IPS-NIHi7 (cell line): ENCODE measurements around the gene DDX41.
A peak's percentile ranks its signal among the peaks of the same experiment; 100 is the strongest.

Experiments used
- DNase-seq: peaks from one replicate; pipeline ENCODE4 v3.0.0; 2012; ENCODE audit warnings: mixed read lengths; ENCODE audit errors: extremely low spot score

DDX41 gene

DNA sequence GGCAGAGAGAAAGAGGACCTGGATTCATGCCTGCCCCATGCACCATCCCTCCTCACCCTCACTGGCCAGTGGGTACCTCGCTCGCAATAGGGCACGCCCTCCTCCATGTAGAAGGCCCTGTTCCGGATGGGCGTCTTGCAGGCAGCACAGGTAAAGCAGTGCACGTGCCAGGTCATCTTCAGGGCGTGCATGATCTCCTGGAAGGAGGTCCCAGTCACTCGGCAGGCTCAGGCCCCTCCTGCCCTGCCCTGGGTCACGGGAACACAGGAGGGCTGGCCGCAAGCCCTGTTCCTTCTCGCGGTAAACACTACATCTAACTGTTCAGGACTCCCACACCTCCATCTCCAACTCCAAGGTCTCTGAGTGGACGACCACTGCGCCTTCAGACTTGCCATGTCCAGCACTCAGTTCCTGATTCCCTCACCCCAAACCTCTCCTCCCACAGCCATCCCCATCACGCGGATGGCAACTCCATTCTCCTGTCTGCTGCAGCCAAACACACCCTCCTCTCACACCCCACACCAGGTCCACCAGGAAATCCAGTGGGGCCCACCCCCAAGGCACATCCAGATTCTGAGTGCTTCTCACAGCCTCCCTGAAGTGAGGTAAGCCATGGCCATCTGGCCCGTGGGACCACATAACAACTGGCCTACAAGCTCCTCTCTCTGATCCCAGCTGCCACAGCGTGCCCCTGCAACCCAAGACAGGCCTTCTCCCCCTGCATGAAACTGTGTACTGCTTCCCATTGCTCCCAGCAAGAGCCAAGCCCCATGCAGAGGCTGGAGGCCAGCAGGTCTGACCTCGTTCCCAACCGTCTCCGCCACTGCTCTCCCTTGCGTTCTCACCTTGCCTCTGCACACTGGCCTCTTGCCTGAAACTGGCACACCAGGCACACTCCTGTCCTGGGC is 32.5 kb downstream of the DDX41 start:
- DNase-seq = no peak

DNA sequence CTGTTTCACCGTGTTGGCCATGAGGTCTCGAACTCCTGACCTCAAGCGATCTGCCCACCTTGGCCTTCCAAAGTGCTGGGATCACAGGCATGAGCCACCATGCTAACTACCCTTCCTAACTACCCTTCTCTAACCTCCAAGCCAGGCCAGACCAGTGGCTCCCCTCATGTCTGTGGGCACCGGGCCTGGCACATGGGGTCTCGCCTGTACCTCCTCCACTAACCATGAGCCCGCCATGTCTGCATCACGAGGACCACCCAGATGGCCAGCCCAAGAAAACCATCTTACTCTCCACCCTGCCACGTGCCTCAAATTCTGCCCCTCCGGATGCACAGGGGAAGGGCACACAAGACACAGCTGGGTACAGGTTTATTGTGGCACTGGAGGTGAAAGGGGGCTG is 33.7 kb downstream of the DDX41 start:
- no peak for DNase-seq

DNA sequence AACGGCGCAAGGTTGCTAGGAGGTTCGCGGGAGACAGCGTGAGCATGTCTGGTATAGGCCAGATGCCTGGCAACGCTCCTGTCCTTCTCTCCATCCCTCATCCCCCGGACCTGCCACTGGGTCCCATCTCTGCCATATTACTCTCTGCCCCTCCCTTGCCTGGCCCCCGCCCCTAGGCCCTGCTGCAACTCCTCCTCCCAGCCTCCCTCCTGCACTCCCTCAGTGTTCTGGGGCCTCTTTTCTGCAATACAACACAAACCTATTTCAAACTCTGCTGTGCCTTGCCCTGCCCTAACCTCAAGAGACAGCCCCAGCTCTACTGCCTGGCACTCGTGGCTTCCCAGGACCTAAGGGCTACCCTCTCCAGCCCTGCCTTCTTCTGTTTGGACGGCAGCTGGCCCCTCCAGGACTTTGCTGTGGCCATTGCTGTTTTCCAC is 34.4 kb downstream of the DDX41 start:
- no peak for DNase-seq

DNA sequence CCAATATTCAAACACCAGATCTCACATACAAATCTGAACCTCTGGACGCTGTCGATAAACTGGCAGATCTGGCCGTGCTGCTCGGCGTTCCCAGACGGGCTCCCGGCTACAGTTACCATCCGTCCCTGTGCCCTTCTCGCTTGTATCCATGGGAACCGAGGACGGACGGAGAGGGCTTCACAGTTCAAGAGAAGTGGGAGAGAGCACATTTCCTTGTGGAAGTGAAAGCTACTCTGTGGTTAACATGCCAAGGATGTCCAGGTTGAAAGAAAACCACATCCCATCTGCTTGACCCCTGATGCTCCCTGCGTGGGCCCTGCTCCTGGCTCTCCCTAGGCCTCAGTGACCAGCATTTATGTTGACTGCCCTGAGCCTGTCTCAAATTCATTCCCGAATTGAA is 37.0 kb downstream of the DDX41 start:
- no peak for DNase-seq

DNA sequence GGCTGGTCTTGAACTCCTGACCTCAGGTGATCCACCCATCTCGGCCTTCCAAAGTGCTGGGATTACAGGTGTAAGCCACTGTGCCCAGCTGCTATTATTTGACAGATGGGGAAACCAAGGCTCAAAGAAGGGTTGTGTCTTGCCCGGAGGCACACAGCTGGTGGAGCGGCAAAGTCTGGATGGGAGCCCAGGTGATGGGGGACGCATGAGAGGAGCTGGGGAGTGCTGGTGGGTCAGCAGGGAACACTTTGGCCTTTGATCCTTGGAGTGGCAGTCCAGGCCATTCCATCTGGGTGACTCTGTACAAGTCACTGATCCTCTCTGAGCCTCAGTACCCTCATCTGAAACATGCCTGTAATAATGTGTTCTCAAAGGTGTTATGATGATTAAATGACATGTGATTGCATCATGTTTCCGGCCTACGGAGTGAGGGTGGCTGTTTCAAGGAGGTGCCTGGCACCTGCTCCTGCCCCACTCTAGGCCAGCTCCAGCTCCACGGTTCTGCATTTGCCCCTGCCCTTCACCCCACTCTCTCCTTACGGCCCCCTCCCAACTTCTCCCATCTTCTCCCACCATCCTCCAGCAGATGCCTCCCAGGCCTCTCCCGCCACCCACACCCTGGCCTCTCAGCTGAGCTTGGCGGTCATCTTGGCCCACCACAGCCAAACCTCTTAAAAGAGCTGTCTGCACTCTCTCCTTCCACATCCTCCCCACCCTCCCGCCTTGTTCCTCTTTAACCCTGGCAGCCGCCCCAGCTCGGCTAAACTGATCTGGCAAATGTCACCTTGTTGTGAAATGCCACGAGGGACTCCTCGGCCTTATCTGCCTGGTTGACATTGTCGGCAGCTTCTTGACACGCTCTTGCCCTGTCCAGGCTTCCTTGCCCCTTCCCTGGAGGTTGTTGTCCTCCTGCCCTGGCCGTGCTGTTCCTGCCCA is 37.8 kb downstream of the DDX41 start:
- no peak for DNase-seq

DNA sequence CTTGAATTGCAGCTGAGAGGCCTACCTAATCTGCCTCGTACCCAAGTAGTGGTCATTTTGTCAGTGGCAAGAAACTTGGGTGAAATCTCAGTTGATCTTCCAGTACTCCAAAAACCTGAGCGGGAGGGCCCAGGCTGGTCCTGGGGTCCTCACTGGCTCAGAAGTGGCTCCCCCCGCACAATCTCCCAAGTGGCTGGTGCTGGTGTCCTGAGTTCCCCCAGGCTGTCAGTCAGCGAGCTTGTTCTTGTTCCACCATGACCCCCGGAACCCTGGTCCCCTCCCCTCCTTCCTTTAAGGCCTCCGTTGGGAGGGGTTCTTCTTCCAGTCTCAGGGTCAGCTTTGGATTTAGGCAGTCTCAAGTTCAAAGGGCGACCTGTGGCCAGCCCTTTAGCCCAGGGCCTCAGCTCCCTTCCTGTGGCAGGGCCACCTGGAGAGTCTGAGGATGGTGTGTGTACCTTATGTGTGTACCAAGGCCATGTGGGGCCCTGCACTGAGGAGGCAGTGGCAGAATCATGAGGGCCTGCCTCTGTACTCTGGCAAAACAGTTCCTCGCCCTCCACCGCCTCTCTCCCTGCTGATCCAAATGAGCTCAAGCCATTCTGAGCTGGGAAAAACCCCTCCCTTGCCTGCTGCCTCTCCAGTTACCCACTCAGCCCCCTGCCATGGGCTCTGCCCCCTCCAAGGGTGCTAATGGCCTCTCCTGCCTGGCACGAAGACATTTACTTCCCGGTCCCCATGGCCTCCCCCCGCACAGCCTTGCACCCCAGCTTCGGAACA is 38.9 kb downstream of the DDX41 start:
- DNase-seq = no peak

GRCh38 chr5:177476531-177477233 is 40.1 kb downstream of the DDX41 start:
- no peak for DNase-seq

- no peak for DNase-seq
These were observed 41.0 kb downstream of the DDX41 start for GRCh38 chr5:177475563-177476427.

- DNase-seq = no peak
These were observed 41.8 kb downstream of the DDX41 start for GRCh38 chr5:177474846-177475562.

DNA sequence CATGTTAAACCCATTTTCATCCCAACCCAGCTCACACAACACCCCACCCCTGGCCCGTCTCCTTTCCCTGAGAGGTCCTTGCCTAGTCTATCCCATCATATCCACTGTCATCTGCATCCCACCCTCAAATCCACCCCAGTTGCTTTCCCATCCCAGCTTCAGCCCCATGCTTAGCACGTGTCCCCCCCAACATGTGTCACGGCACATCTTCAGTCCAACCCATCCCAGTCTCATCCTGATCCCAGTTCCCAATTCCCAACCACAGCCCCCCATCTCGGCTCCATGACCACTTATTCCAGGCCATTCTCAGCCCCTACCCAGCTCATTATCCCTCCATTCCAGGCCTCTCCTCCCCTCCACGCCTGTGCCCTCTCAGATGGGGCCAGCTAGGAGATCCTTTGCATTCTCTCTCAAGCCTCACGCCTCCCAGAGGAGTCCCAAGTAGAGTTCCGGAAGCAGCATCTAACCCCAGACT is 42.7 kb downstream of the DDX41 start:
- no peak for DNase-seq

DNA sequence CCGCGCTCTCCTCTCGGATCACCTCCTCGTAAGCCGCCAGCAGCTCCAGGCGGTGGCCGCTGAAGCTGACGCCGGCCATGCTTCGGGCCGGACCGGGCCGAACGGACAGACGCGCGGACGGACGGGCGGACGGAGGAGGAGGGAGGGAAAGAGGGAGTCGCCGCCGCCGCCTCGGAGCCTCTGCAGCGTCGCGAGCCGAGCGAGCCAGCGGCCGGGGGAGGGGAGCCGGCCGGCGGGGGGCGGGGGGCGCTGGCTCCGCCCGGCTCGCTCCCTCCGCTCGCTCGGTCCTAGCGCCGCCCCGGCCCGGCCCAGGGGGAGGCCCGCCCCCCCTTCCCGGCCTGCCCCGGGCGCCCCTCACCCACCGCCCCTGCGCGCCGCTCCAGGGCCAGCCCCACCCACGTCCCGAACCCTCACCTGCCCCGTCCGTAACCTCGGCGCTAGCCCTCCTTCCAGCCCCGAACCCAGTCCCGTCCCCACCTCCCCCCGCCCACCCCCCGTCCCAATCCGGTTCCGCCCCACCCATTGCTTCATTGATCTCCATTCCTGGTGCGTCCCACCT is 43.2 kb downstream of the DDX41 start, which contains the start of gene DBN1:
DBN1 (minus strand) TSS at position 192 of the 559 bp plus-strand sequence; CDS start at position 79, 113 bp downstream.
- peak; percentile 88 for DNase-seq

- peak; percentile 54 for DNase-seq
These were observed 44.0 kb downstream of the DDX41 start for GRCh38 chr5:177472460-177473442.

DNA sequence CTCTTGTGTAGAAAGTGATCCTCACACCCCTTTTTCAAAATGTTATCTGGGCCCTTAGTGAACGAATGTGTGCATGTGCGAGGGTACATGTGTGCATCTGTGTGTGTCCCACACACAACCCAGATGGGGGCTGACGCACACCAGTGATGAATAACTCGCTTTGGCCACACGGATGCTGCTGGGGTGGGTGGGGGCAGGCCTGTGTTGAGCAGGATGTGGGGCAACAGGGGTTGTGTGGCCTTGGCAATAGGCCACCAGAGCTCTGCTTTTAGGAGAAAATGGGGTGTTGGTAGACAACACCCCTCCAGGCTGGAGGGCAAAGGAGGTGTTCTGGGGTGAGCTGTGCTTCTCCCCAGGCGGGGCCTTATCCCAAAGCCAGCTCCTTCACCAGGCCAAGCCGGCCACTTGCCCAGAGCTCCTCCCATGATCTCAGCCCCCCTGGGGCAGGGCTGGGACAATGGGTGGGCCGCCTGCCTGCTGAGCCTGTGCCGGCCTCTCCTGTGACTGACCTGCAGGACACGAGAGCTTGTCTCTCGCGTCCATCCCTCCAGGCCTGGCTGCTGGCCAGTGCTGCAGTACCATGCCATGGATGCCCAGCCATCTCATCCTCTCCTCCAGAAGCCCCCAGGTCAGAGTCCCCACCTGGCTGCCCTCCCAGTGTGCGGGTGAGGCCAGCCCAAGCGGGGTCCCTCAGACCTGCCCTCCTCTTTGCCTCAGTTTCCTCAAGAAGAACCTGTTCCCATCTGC is 45.0 kb downstream of the DDX41 start:
- DNase-seq = no peak

GRCh38 chr5:177470759-177471536 is 45.8 kb downstream of the DDX41 start:
- DNase-seq = no peak

GRCh38 chr5:177469750-177470525 is 46.8 kb downstream of the DDX41 start:
- no peak for DNase-seq
